ENCODE measurements around the gene NR1D1. TPM values are rescaled to one million over a fixed set of nuclear protein-coding genes. Genes with fewer than 3 reads are reported as not detected.

NR1D1 gene
- total and polyA plus RNA-seq, 2 of the 13 experiments (the other 11 are each of a cell fraction or from before 2014, with no cell fraction given): 2.1 to 2.7 TPM

GRCh38 chr17:40124279-40125141 lies 24.1 kb upstream of the NR1D1 start (continued):
- no peak for TF ChIP-seq HMGXB3 (CRISPR knock-in tag; IDR thresholded peaks at IDR 0.05; ENCODE audit: borderline replicate concordance)
- TF ChIP-seq CREB1 (IDR thresholded peaks at IDR 0.05): no peak
- TF ChIP-seq CREB1 (CRISPR knock-in tag; IDR thresholded peaks at IDR 0.05): no peak
- TF ChIP-seq STAG1 (CRISPR knock-in tag; IDR thresholded peaks at IDR 0.05): no peak
- TF ChIP-seq, protein P1, sequence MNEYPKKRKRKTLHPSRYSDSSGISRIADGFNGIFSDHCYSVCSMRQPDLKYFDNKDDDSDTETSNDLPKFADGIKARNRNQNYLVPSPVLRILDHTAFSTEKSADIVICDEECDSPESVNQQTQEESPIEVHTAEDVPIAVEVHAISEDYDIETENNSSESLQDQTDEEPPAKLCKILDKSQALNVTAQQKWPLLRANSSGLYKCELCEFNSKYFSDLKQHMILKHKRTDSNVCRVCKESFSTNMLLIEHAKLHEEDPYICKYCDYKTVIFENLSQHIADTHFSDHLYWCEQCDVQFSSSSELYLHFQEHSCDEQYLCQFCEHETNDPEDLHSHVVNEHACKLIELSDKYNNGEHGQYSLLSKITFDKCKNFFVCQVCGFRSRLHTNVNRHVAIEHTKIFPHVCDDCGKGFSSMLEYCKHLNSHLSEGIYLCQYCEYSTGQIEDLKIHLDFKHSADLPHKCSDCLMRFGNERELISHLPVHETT (CRISPR knock-in tag; conservative IDR thresholded peaks at IDR 0.05): no peak
- no peak for TF ChIP-seq ZNF383 (CRISPR knock-in tag; IDR thresholded peaks at IDR 0.05; ENCODE audit: borderline replicate concordance)
- peak; percentile 74; the same call in 1 of the 2 replicates for TF ChIP-seq CEBPB (IDR thresholded peaks at IDR 0.05; ENCODE audit: borderline replicate concordance, low read depth, low read length)
- no peak for TF ChIP-seq GABPB1 (CRISPR knock-in tag; IDR thresholded peaks at IDR 0.05)
- peak; percentile 96 for TF ChIP-seq GZF1 (CRISPR knock-in tag; IDR thresholded peaks at IDR 0.05)
- no peak for TF ChIP-seq TBP (CRISPR knock-in tag; IDR thresholded peaks at IDR 0.05)
- no peak for TF ChIP-seq ZBTB1 (CRISPR knock-in tag; IDR thresholded peaks at IDR 0.05; ENCODE audit: borderline replicate concordance)
- TF ChIP-seq, protein P2, sequence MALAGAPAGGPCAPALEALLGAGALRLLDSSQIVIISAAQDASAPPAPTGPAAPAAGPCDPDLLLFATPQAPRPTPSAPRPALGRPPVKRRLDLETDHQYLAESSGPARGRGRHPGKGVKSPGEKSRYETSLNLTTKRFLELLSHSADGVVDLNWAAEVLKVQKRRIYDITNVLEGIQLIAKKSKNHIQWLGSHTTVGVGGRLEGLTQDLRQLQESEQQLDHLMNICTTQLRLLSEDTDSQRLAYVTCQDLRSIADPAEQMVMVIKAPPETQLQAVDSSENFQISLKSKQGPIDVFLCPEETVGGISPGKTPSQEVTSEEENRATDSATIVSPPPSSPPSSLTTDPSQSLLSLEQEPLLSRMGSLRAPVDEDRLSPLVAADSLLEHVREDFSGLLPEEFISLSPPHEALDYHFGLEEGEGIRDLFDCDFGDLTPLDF (CRISPR knock-in tag; IDR thresholded peaks at IDR 0.05): no peak
- no peak for TF ChIP-seq GABPA (IDR thresholded peaks at IDR 0.05; ENCODE audit: low read depth, low read length)
- TF ChIP-seq GABPA (CRISPR knock-in tag; IDR thresholded peaks at IDR 0.05; ENCODE audit: low read depth): no peak
- no peak for TF ChIP-seq NR2C2 (CRISPR knock-in tag; IDR thresholded peaks at IDR 0.05; ENCODE audit: borderline replicate concordance)
- TF ChIP-seq ZFYVE20 (CRISPR knock-in tag; IDR thresholded peaks at IDR 0.05; ENCODE audit: borderline replicate concordance, low read depth): no peak
- TF ChIP-seq, protein P3, sequence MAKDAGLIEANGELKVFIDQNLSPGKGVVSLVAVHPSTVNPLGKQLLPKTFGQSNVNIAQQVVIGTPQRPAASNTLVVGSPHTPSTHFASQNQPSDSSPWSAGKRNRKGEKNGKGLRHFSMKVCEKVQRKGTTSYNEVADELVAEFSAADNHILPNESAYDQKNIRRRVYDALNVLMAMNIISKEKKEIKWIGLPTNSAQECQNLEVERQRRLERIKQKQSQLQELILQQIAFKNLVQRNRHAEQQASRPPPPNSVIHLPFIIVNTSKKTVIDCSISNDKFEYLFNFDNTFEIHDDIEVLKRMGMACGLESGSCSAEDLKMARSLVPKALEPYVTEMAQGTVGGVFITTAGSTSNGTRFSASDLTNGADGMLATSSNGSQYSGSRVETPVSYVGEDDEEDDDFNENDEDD (CRISPR knock-in tag; IDR thresholded peaks at IDR 0.05; ENCODE audit: borderline replicate concordance): no peak
- TF ChIP-seq ATAD3A (CRISPR knock-in tag; IDR thresholded peaks at IDR 0.05): no peak
- no peak for TF ChIP-seq FOXA1 (IDR thresholded peaks at IDR 0.05)
- no peak for TF ChIP-seq FOXA1 (CRISPR knock-in tag; IDR thresholded peaks at IDR 0.05)
- TF ChIP-seq, protein P4, sequence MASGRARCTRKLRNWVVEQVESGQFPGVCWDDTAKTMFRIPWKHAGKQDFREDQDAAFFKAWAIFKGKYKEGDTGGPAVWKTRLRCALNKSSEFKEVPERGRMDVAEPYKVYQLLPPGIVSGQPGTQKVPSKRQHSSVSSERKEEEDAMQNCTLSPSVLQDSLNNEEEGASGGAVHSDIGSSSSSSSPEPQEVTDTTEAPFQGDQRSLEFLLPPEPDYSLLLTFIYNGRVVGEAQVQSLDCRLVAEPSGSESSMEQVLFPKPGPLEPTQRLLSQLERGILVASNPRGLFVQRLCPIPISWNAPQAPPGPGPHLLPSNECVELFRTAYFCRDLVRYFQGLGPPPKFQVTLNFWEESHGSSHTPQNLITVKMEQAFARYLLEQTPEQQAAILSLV (CRISPR knock-in tag; IDR thresholded peaks at IDR 0.05; ENCODE audit: borderline replicate concordance): no peak
- no peak for TF ChIP-seq TMF1 (CRISPR knock-in tag; IDR thresholded peaks at IDR 0.05; ENCODE audit: low read depth)
